ENCODE results near the gene ATF7. TPM values are rescaled to one million over a fixed set of nuclear protein-coding genes. Genes with fewer than 3 reads are reported as not detected.

The ATF7 gene
- total RNA-seq, 1 donor = 17.4 TPM

DNA sequence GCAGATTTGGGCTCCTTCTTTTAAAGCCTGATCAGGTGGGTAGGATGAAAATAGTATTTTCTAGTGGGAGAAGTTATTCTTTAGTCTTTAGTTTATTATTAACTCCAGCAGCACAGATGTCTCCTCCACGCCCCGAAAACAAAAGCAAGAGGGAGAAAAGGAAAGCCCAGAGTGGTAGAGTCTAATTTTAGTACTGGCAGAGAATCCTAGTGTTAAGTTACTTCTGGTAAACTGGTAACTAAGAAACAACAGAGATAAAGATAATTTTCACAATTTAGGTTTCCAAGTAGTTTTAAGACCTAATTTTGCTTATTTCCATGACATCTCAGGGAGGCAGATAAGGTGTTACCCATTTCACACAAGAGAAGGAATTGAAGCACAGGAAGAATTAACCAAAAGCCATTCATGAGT, 33.4 kb upstream of the ATF7 start:
- Histone ChIP-seq H2AFZ (ENCODE audit: low read length) (peak overlapping the region; percentile 11), H3K27me3 (ENCODE audit: insufficient read depth, low read length) (no peaks in the 10 kb centered on the region), H3K9me3 (ENCODE audit: low read depth, low read length) (no peaks in the 10 kb centered on the region), H3K4me1 (ENCODE audit: insufficient read depth, low read length) (peaks cover 29% of the 10 kb centered on the region), H3K36me3 (ENCODE audit: insufficient read depth, low read length) (peaks cover 10% of the 10 kb centered on the region), H3K79me2 (ENCODE audit: insufficient read depth, low read length) (no peaks in the 10 kb centered on the region), H4K20me1 (ENCODE audit: insufficient read depth, low read length) (no peaks in the 10 kb centered on the region), H3K27ac (ENCODE audit: low read depth, low read length) (peak overlapping the region; percentile 86), H3K4me2 (ENCODE audit: insufficient read depth, low read length) (peak overlapping the region; percentile 61), H3K4me3 (ENCODE audit: insufficient read depth, low read length) (peak overlapping the region; percentile 19)
- DNase-seq (ENCODE audit: insufficient read length, low spot score, missing footprints) = peak; percentile 13
- TF ChIP-seq, protein P1, sequence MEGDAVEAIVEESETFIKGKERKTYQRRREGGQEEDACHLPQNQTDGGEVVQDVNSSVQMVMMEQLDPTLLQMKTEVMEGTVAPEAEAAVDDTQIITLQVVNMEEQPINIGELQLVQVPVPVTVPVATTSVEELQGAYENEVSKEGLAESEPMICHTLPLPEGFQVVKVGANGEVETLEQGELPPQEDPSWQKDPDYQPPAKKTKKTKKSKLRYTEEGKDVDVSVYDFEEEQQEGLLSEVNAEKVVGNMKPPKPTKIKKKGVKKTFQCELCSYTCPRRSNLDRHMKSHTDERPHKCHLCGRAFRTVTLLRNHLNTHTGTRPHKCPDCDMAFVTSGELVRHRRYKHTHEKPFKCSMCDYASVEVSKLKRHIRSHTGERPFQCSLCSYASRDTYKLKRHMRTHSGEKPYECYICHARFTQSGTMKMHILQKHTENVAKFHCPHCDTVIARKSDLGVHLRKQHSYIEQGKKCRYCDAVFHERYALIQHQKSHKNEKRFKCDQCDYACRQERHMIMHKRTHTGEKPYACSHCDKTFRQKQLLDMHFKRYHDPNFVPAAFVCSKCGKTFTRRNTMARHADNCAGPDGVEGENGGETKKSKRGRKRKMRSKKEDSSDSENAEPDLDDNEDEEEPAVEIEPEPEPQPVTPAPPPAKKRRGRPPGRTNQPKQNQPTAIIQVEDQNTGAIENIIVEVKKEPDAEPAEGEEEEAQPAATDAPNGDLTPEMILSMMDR (IDR thresholded peaks at IDR 0.05; ENCODE audit: extremely low read depth, low read depth, low read length) = no peak

DNA sequence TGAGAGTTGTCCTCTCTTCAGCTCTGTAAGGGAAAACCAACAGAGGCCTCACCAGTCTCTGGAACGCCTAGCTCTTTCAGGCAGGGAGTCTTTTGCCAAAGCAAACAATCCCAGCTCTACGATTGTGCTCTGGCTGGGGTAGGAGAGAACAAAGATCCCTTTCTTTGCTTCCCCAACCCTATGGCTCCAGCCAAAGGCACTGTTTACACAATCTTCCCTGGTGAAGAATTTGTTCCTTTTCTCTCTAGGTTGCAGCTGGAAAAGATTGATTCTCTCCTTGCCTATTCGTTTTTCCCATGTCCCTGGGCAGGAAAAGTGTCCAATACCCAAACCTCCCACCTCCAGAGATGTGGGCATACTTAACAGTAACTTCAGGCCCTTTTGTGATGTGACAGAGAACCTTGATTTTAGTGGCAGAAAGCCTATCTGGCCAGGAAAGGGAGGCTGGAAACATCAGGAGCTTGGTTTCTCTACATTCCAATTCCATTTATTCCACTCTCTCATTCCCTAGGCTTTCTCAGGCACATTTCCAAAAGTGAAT, 32.9 kb upstream of the ATF7 start:
- TF ChIP-seq, protein P1 (IDR thresholded peaks at IDR 0.05; ENCODE audit: extremely low read depth, low read depth, low read length) = no peak
- Histone ChIP-seq H3K4me3 (ENCODE audit: insufficient read depth, low read length) (peak overlapping the region; percentile 19), H3K4me1 (ENCODE audit: insufficient read depth, low read length) (peaks cover 29% of the 10 kb centered on the region), H3K4me2 (ENCODE audit: insufficient read depth, low read length) (peak overlapping the region; percentile 61), H3K27me3 (ENCODE audit: insufficient read depth, low read length) (no peaks in the 10 kb centered on the region), H3K36me3 (ENCODE audit: insufficient read depth, low read length) (peaks cover 7% of the 10 kb centered on the region), H3K9me3 (ENCODE audit: low read depth, low read length) (no peaks in the 10 kb centered on the region), H2AFZ (ENCODE audit: low read length) (peak overlapping the region; percentile 55), H3K79me2 (ENCODE audit: insufficient read depth, low read length) (no peaks in the 10 kb centered on the region), H4K20me1 (ENCODE audit: insufficient read depth, low read length) (no peaks in the 10 kb centered on the region), H3K27ac (ENCODE audit: low read depth, low read length) (peak overlapping the region; percentile 86)
- peak; percentile 87 for DNase-seq (ENCODE audit: insufficient read length, low spot score, missing footprints)

DNA sequence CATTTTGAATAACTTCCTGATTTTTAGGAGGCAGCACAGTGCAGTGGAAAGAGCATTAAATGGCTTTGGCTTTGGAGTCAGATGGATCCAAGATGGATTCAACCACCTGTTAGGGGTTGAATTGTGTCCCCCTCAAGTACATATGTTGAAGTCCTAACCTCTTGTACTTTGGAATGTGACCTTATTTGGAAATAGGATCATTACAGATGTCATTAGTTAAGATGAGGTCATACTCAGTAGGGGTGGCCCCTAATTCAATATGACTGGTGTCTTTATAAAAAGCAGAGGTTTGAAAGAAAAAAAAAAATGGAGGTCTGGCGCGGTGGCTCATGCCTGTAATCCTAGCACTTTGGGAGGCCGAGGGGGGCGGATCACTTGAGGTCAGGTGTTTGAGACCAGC, 30.9 kb upstream of the ATF7 start:
- Histone ChIP-seq H3K4me3 (ENCODE audit: insufficient read depth, low read length) (no peak overlapping the region), H3K4me1 (ENCODE audit: insufficient read depth, low read length) (peaks cover 36% of the 10 kb centered on the region), H3K79me2 (ENCODE audit: insufficient read depth, low read length) (no peaks in the 10 kb centered on the region), H3K36me3 (ENCODE audit: insufficient read depth, low read length) (no peaks in the 10 kb centered on the region), H3K27ac (ENCODE audit: low read depth, low read length) (no peak overlapping the region), H3K4me2 (ENCODE audit: insufficient read depth, low read length) (no peak overlapping the region), H2AFZ (ENCODE audit: low read length) (no peak overlapping the region), H4K20me1 (ENCODE audit: insufficient read depth, low read length) (no peaks in the 10 kb centered on the region), H3K27me3 (ENCODE audit: insufficient read depth, low read length) (no peaks in the 10 kb centered on the region), H3K9me3 (ENCODE audit: low read depth, low read length) (no peaks in the 10 kb centered on the region)
- no peak for DNase-seq (ENCODE audit: insufficient read length, low spot score, missing footprints)
- TF ChIP-seq, protein P1 (IDR thresholded peaks at IDR 0.05; ENCODE audit: extremely low read depth, low read depth, low read length) = no peak

DNA sequence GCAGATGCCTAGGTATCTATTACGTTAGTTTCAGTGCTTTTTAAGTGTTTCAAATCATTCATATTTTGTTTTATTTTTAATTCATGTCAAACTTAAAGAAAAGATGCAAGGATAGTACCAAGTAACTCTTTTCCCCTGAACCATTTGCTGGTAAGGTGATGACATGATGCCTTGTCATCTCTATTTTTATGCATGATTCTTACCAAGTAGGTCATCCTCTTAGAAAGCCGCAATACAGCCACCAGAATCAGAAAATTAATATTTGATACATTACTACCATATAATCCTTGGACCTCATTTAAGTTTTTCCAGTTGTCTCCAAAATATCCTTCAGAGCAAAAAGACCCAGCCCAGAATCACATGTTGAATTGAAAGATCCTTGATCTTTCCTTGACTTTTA, 27.4 kb upstream of the ATF7 start:
- TF ChIP-seq, protein P1 (IDR thresholded peaks at IDR 0.05; ENCODE audit: extremely low read depth, low read depth, low read length) = no peak
- Histone ChIP-seq H3K79me2 (ENCODE audit: insufficient read depth, low read length) (no peaks in the 10 kb centered on the region), H3K27ac (ENCODE audit: low read depth, low read length) (no peak overlapping the region), H4K20me1 (ENCODE audit: insufficient read depth, low read length) (no peaks in the 10 kb centered on the region), H3K36me3 (ENCODE audit: insufficient read depth, low read length) (no peaks in the 10 kb centered on the region), H3K27me3 (ENCODE audit: insufficient read depth, low read length) (no peaks in the 10 kb centered on the region), H3K4me1 (ENCODE audit: insufficient read depth, low read length) (peaks cover 22% of the 10 kb centered on the region), H3K4me3 (ENCODE audit: insufficient read depth, low read length) (no peak overlapping the region), H3K9me3 (ENCODE audit: low read depth, low read length) (no peaks in the 10 kb centered on the region), H2AFZ (ENCODE audit: low read length) (no peak overlapping the region), H3K4me2 (ENCODE audit: insufficient read depth, low read length) (no peak overlapping the region)
- DNase-seq (ENCODE audit: insufficient read length, low spot score, missing footprints) = no peak
